ENCODE measurements around the gene CHRM5. TPM values are rescaled to one million over a fixed set of nuclear protein-coding genes. Genes with fewer than 3 reads are reported as not detected.
"Not testable (repeated sequence)": the region's sequence is repeated elsewhere in the genome, so short reads cannot be mapped to it uniquely, and the experiment has no call there.

The CHRM5 gene
- total RNA-seq, 4 donors from 2014 or later = not detected

DNA sequence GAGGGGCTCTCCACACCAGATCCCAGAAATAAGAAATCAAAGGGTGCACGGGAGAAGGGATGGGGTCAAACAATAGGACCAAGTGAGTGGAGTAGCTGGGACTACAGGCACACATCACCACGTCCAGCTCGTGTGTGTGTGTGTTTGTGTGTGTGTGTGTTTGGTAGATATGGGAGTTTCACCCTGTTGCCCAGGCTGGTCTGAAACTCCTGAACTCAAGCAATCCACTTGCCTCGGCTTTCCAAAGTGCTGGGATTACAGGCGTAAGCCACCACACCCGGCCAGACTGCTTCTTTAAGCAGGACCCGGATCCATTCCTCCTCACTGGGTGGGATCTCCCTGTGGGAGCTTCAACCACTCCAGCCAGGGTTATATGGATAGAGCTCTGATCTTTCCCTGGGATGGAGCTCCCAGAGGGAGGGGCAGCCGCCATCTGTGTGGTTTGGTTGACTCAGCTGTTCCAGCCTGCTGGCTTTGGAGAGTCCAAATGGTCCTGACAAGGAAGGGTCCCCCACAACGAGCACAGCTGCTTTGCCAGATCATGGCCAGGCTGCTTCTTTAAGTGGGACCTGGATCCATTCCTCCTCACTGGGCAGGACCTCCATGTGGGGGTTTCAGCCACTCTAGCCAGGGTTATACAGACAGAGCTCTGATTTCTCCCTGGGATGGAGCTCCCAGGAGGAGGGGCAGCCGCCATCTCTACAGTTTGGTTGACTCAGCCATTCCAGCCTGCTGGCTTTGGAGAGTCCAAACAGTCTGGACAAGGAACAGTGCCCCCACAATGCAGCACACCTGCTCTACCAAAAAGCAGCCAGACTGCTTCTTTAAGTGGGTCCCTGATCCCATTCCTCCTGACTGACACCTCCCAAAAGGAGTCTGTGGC, 79.8 kb downstream of the CHRM5 start:
- Histone ChIP-seq H3K4me3 (no peak overlapping the region), H3K27ac (no peak overlapping the region), H3K9me3 (peaks cover 0 to 17% (median 16%) of the 10 kb centered on the region in 3 donors), H3K4me1 (no peaks in the 10 kb centered on the region), H3K27me3 (no peaks in the 10 kb centered on the region), H3K36me3 (no peaks in the 10 kb centered on the region)
- WGBS, 2 donors = 73 to 100% methylated on average over 2 to 6 of the region's 10 CpGs
- intact Hi-C loops (cut with DNase I) = no loop called here
- no peak for TF ChIP-seq CTCF (IDR thresholded peaks at IDR 0.05)
- TF ChIP-seq POLR2A (IDR thresholded peaks at IDR 0.05) = no peak
- no peak for DNase-seq

GRCh38 chr15:34049112-34049511, 80.8 kb downstream of the CHRM5 start:
- no peak for DNase-seq
- Histone ChIP-seq H3K36me3 (no peaks in the 10 kb centered on the region), H3K27ac (no peak overlapping the region), H3K4me1 (no peaks in the 10 kb centered on the region), H3K4me3 (no peak overlapping the region), H3K9me3 (peaks cover 0 to 17% (median 16%) of the 10 kb centered on the region in 3 donors), H3K27me3 (no peaks in the 10 kb centered on the region)
- intact Hi-C loops (cut with DNase I) = no loop called here
- TF ChIP-seq CTCF (IDR thresholded peaks at IDR 0.05) (no peak), POLR2A (IDR thresholded peaks at IDR 0.05) (no peak)
- WGBS, 2 donors = 88 to 100% methylated on average over 2 of the region's 2 CpGs

DNA sequence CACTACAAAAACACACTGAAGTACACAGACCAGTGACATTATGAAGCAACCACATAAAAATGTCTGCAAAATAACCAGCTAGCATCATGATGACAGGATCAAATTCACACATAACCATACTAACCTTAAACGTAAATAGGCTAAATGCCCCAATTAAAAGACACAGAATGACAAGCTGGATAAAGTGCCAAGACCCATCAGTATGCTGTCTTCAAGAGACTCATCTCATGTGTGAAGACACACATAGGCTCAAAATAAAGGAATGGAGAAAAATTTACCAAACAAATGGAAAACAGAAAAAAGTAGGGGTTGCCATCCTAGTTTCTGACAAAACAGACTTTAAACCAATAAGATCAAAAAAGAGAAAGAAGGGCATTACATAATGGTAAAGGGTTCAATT, 82.1 kb downstream of the CHRM5 start:
- DNase-seq; H3K4me3 ChIP-seq; intact Hi-C loops (cut with DNase I); H3K27me3 ChIP-seq; H3K36me3 ChIP-seq; H3K27ac ChIP-seq; H3K4me1 ChIP-seq: not testable (repeated sequence)
- WGBS, 2 donors = 82 to 83% methylated on average over 1 of the region's 1 CpG
- peaks cover 0 to 17% (median 16%) of the 10 kb centered on the region in 3 donors for H3K9me3 ChIP-seq

- no peaks in the 10 kb centered on the region for H3K36me3 ChIP-seq
- H3K27me3 ChIP-seq = no peaks in the 10 kb centered on the region
- no peak for DNase-seq
- H3K9me3 ChIP-seq = peaks cover 0 to 17% (median 16%) of the 10 kb centered on the region in 3 donors
- H3K27ac ChIP-seq = no peak overlapping the region
- TF ChIP-seq POLR2A (IDR thresholded peaks at IDR 0.05) (no peak), CTCF (IDR thresholded peaks at IDR 0.05) (no peak)
- H3K4me1 ChIP-seq = no peaks in the 10 kb centered on the region
- WGBS, 2 donors = 95 to 96% methylated on average over 3 of the region's 3 CpGs
- H3K4me3 ChIP-seq = no peak overlapping the region
- intact Hi-C loops (cut with DNase I) = no loop called here
These were observed 85.9 kb downstream of the CHRM5 start for GRCh38 chr15:34054081-34054707.

GRCh38 chr15:34055868-34056595, 87.7 kb downstream of the CHRM5 start:
- H3K27ac ChIP-seq = no peak overlapping the region
- intact Hi-C loops (cut with DNase I) = no loop called here
- 64 to 67% methylated on average over 3 of the region's 3 CpGs for WGBS, 2 donors

More at GRCh38 chr15:34055868-34056595, 87.7 kb downstream of the CHRM5 start:
- TF ChIP-seq POLR2A (IDR thresholded peaks at IDR 0.05) = no peak
- TF ChIP-seq CTCF (IDR thresholded peaks at IDR 0.05) = no peak
- no peak for DNase-seq
- no peak overlapping the region for H3K4me3 ChIP-seq
- H3K9me3 ChIP-seq = peaks cover 0 to 4% (median 3%) of the 10 kb centered on the region in 3 donors
- no peaks in the 10 kb centered on the region for H3K36me3 ChIP-seq
- H3K4me1 ChIP-seq = no peaks in the 10 kb centered on the region
- H3K27me3 ChIP-seq = no peaks in the 10 kb centered on the region

Measured in esophagus squamous epithelium (tissue), 5 donors.